NOMO-1 (cell line): ENCODE results near the gene UGGT2.
"Not testable (repeated sequence)": the region's sequence is repeated elsewhere in the genome, so short reads cannot be mapped to it uniquely, and the experiment has no call there.

Experiments
- DNase-seq, 2 experiments: peaks; one replicate each; lab custom pipeline; 2025; ENCODE audit not compliant: unreplicated experiment in 2 of 2; lab: John Stamatoyannopoulos, UW

Gene UGGT2

GRCh38 chr13:95809429-95809828 lies 243.8 kb downstream of the UGGT2 start:
- DNase-seq, result no peak

- DNase-seq, result no peak
Measured at GRCh38 chr13:95805921-95806320, 247.3 kb downstream of the UGGT2 start.

GRCh38 chr13:95801825-95802224 lies 251.4 kb downstream of the UGGT2 start:
- no peak for DNase-seq

GRCh38 chr13:95800436-95800835 lies 252.8 kb downstream of the UGGT2 start:
- DNase-seq, result no peak

GRCh38 chr13:95797016-95797415 lies 256.2 kb downstream of the UGGT2 start:
- DNase-seq, result no peak

- DNase-seq, result no peak
Measured at GRCh38 chr13:95793781-95794180, 259.4 kb downstream of the UGGT2 start.

GRCh38 chr13:95793018-95793555 lies 260.1 kb downstream of the UGGT2 start:
- DNase-seq, result no peak

GRCh38 chr13:95791084-95791722 lies 262.0 kb downstream of the UGGT2 start:
- no peak for DNase-seq

GRCh38 chr13:95789315-95789714 lies 263.9 kb downstream of the UGGT2 start:
- DNase-seq, result not testable (repeated sequence)

- DNase-seq, result no peak
Measured at GRCh38 chr13:95788100-95788463, 265.1 kb downstream of the UGGT2 start.

GRCh38 chr13:95787356-95788099 lies 265.7 kb downstream of the UGGT2 start:
- no peak for DNase-seq

- no peak for DNase-seq
Measured at GRCh38 chr13:95784900-95785290, 268.3 kb downstream of the UGGT2 start.

- DNase-seq, result no peak
Measured at GRCh38 chr13:95784161-95784899, 268.9 kb downstream of the UGGT2 start.

GRCh38 chr13:95783747-95784146 lies 269.5 kb downstream of the UGGT2 start:
- DNase-seq, result no peak

- not testable (repeated sequence) for DNase-seq
Measured at GRCh38 chr13:95781940-95782339, 271.3 kb downstream of the UGGT2 start.

GRCh38 chr13:95781016-95781415 lies 272.2 kb downstream of the UGGT2 start:
- no peak for DNase-seq

GRCh38 chr13:95779522-95779921 lies 273.7 kb downstream of the UGGT2 start:
- DNase-seq, result no peak

GRCh38 chr13:95771905-95772304 lies 281.3 kb downstream of the UGGT2 start:
- no peak for DNase-seq

- no peak for DNase-seq
Measured at GRCh38 chr13:95763601-95764000, 289.6 kb downstream of the UGGT2 start.

- DNase-seq, result not testable (repeated sequence)
Measured at GRCh38 chr13:95762626-95763025, 290.6 kb downstream of the UGGT2 start.

- DNase-seq, result no peak
Measured at GRCh38 chr13:95756072-95756471, 297.1 kb downstream of the UGGT2 start.
